ENCODE data around the gene FOXJ1.

Gene FOXJ1

GRCh38 chr17:76089680-76090516 is 51.1 kb downstream of the FOXJ1 start:
- Histone ChIP-seq H3K27me3 (ENCODE audit: low read depth, low read length) (no peaks in the 10 kb centered on the region), H3K27ac (ENCODE audit: low read length) (no peak overlapping the region), H3K79me2 (ENCODE audit: low read length) (no peaks in the 10 kb centered on the region), H3K36me3 (replicated peaks; ENCODE audit: low read depth, low read length) (peaks cover 23% of the 10 kb centered on the region), H3K4me3 (ENCODE audit: low read length) (no peak overlapping the region), H4K20me1 (ENCODE audit: insufficient read depth, low read length) (no peaks in the 10 kb centered on the region), H2AFZ (ENCODE audit: low read depth, low read length) (no peak overlapping the region), H3K9me3 (ENCODE audit: insufficient read depth, low read length) (no peaks in the 10 kb centered on the region), H3K4me2 (ENCODE audit: low read length) (no peak overlapping the region), H3K4me1 (ENCODE audit: low read length) (no peaks in the 10 kb centered on the region), H3K9ac (ENCODE audit: low read length) (no peak overlapping the region)
- TF ChIP-seq CTCF (IDR thresholded peaks at IDR 0.05; ENCODE audit: low read depth, low read length) (no peak), EZH2phosphoT487 (IDR thresholded peaks at IDR 0.05; ENCODE audit: low read depth) (no peak)

GRCh38 chr17:76088868-76089576 is 52.0 kb downstream of the FOXJ1 start:
- no peaks in the 10 kb centered on the region for H4K20me1 ChIP-seq (ENCODE audit: insufficient read depth, low read length)
- no peak overlapping the region for H3K9ac ChIP-seq (ENCODE audit: low read length)
- H3K4me1 ChIP-seq (ENCODE audit: low read length) = no peaks in the 10 kb centered on the region
- H3K9me3 ChIP-seq (ENCODE audit: insufficient read depth, low read length) = no peaks in the 10 kb centered on the region
- H3K27me3 ChIP-seq (ENCODE audit: low read depth, low read length) = no peaks in the 10 kb centered on the region
- H3K4me2 ChIP-seq (ENCODE audit: low read length) = no peak overlapping the region
- H3K36me3 ChIP-seq (replicated peaks; ENCODE audit: low read depth, low read length) = peaks cover 20% of the 10 kb centered on the region
- no peaks in the 10 kb centered on the region for H3K79me2 ChIP-seq (ENCODE audit: low read length)
- H3K4me3 ChIP-seq (ENCODE audit: low read length) = no peak overlapping the region
- no peak overlapping the region for H2AFZ ChIP-seq (ENCODE audit: low read depth, low read length)
- H3K27ac ChIP-seq (ENCODE audit: low read length) = no peak overlapping the region
- no peak for TF ChIP-seq EZH2phosphoT487 (IDR thresholded peaks at IDR 0.05; ENCODE audit: low read depth)
- TF ChIP-seq CTCF (IDR thresholded peaks at IDR 0.05; ENCODE audit: low read depth, low read length) = no peak

DNA sequence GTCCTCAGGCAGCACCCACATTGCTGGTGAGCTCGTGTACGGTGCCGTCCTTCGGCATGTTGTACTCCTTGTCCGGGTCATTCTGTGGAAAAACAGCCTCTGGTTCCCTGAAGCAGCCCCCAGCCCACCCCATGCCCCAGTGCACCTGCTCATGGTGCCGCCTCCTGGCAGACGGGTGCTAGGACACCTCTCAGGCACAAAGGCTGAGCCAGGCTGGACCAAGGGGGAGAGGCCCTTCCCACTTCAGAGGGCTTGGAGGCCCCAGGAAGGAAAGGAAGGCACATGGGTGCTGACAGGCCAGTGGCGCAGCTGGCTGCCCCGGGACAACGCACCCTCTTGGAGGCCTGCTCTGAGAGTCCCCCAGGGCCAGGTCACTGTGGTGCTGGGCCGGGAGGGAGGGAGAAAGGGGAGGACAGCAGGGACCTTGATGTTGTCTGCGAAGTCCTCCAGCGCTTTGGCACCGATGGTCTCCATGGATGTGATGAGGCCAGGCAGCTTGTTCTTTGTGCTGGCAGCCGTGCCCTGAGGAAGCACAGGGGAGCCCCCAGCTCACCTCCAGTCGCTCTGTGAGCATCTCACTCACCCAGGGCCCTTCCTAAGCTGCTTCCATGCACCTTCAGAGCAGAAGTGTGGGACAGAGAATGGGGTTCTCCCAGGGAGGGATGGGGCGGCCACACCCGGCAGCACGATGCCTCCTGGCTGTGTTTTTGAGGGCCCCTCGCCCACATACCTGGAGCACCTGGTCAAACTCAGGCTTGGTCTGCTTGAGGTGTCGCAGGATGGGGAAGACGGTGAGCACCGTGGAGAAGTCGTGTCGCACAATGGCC is 52.8 kb downstream of the FOXJ1 start:
- Histone ChIP-seq H3K9ac (ENCODE audit: low read length) (no peak overlapping the region), H3K9me3 (ENCODE audit: insufficient read depth, low read length) (no peaks in the 10 kb centered on the region), H3K27ac (ENCODE audit: low read length) (no peak overlapping the region), H3K27me3 (ENCODE audit: low read depth, low read length) (no peaks in the 10 kb centered on the region), H3K36me3 (replicated peaks; ENCODE audit: low read depth, low read length) (peaks cover 17% of the 10 kb centered on the region), H3K79me2 (ENCODE audit: low read length) (no peaks in the 10 kb centered on the region), H2AFZ (ENCODE audit: low read depth, low read length) (no peak overlapping the region), H4K20me1 (ENCODE audit: insufficient read depth, low read length) (no peaks in the 10 kb centered on the region), H3K4me1 (ENCODE audit: low read length) (no peaks in the 10 kb centered on the region), H3K4me2 (ENCODE audit: low read length) (no peak overlapping the region), H3K4me3 (ENCODE audit: low read length) (no peak overlapping the region)
- TF ChIP-seq EZH2phosphoT487 (IDR thresholded peaks at IDR 0.05; ENCODE audit: low read depth) = no peak
- TF ChIP-seq CTCF (IDR thresholded peaks at IDR 0.05; ENCODE audit: low read depth, low read length) = no peak

DNA sequence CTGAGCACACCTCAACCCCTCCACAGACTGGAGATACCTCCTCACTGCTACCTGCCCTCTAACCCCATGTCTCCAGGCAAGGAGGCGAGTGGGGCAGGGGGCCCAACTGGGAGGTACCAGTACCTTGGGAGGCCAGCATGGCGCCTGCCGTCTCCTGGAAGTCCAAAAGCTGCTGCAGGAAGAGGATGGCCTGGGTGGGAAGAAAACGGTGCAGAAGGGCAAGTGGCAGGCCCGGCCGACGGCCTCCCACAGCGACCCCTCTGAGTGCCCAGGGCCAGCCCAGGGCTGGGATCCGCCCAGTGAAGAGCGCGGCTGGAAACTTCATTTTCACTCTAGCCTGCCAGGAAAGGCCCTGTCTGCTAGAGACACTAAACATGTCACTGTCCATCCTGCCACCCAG is 53.5 kb downstream of the FOXJ1 start:
- no peak overlapping the region for H3K4me3 ChIP-seq (ENCODE audit: low read length)
- no peak overlapping the region for H2AFZ ChIP-seq (ENCODE audit: low read depth, low read length)
- no peaks in the 10 kb centered on the region for H3K27me3 ChIP-seq (ENCODE audit: low read depth, low read length)
- H3K4me2 ChIP-seq (ENCODE audit: low read length) = no peak overlapping the region
- peaks cover 18% of the 10 kb centered on the region for H3K36me3 ChIP-seq (replicated peaks; ENCODE audit: low read depth, low read length)
- no peaks in the 10 kb centered on the region for H3K79me2 ChIP-seq (ENCODE audit: low read length)
- no peaks in the 10 kb centered on the region for H3K4me1 ChIP-seq (ENCODE audit: low read length)
- no peak overlapping the region for H3K9ac ChIP-seq (ENCODE audit: low read length)
- no peaks in the 10 kb centered on the region for H4K20me1 ChIP-seq (ENCODE audit: insufficient read depth, low read length)
- no peak for TF ChIP-seq CTCF (IDR thresholded peaks at IDR 0.05; ENCODE audit: low read depth, low read length)
- TF ChIP-seq EZH2phosphoT487 (IDR thresholded peaks at IDR 0.05; ENCODE audit: low read depth) = no peak
- H3K27ac ChIP-seq (ENCODE audit: low read length) = no peak overlapping the region
- no peaks in the 10 kb centered on the region for H3K9me3 ChIP-seq (ENCODE audit: insufficient read depth, low read length)
